A549 (cell line): ENCODE measurements around the gene IGF2R. TPM values are rescaled to one million over a fixed set of nuclear protein-coding genes. Genes with fewer than 3 reads are reported as not detected.
"Not testable (repeated sequence)": the region's sequence is repeated elsewhere in the genome, so short reads cannot be mapped to it uniquely, and the experiment has no call there.

ENCODE experiments used
- ATAC-seq, 2 experiments: fragments of 200-7000 bp in 1 of 2; fragments of >200 bp in 1 of 2; cut with Nextera tagmentation in 1 of 2; cut with Tn5 transposase in 1 of 2; 3 replicates each; pipeline versions ENCODE4 v1.8.0 to v1.9.1; 2018 to 2020; ENCODE audit warnings: mild to moderate bottlenecking in 1 of 2, moderate library complexity in 1 of 2
- CTCF ChIA-PET: fragments of 300-600 bp; sonication (Branson Sonifier 250); formaldehyde crosslinking; extraction: SDS; loops from one replicate; lab custom pipeline; 2021; ENCODE audit warnings: antibody characterized with exemption, inconsistent platforms; lab: Yijun Ruan, JAX
- POLR2A ChIA-PET: fragments of 350-600 bp; formaldehyde crosslinking; extraction: SDS; loops from one replicate; lab custom pipeline; 2021; ENCODE audit warnings: antibody characterized with exemption, inconsistent platforms; lab: Yijun Ruan, JAX
- DNase-seq, 2 experiments: peaks; one replicate each; pipeline versions ENCODE4 v3.0.0 to v3.0.0-alpha.2; 2011 to 2016; ENCODE audit warnings: low read depth in 1 of 2, low spot score in 1 of 2
- FAIRE-seq: peaks from 2 replicates; lab custom pipeline; 2011; peaks lifted over from hg19 to GRCh38; lab: Jason Lieb, UNC
- H3K27ac ChIP-seq, 2 experiments: fragments of >200 bp; sonication (Bioruptor Twin); formaldehyde crosslinking; 3 replicates each; pipeline ENCODE4 v1.5.1; 2016 to 2017
- H3K4me1 ChIP-seq: fragments of >200 bp; sonication (Bioruptor Twin); formaldehyde crosslinking; 3 replicates; pipeline ENCODE4 v1.6.1; 2016
- H3K4me2 ChIP-seq: fragments of >200 bp; sonication (Bioruptor Twin); formaldehyde crosslinking; 3 replicates; pipeline ENCODE4 v1.6.1; 2016
- H3K4me3 ChIP-seq: fragments of >200 bp; sonication (Bioruptor Twin); formaldehyde crosslinking; 3 replicates; pipeline ENCODE4 v1.5.1; 2016
- H3K9me3 ChIP-seq: fragments of >200 bp; sonication (Bioruptor Twin); formaldehyde crosslinking; 3 replicates; pipeline ENCODE4 v1.6.1; 2016
- CBX2 ChIP-seq: fragments of 200-600 bp; sonication (generic); IDR thresholded peaks from 2 replicates; pipeline ENCODE4 v1.6.1; 2016; ENCODE audit warnings: low read depth, mild to moderate bottlenecking, borderline replicate concordance
- EP300 ChIP-seq, 2 experiments: fragments of >200 bp; sonication (Bioruptor Twin); formaldehyde crosslinking; IDR thresholded peaks; 2 replicates in 1 of 2; 3 replicates in 1 of 2; pipeline ENCODE4 v1.6.1; 2016 to 2017
- HDAC2 ChIP-seq: fragments of 200-600 bp; sonication (generic); IDR thresholded peaks from 2 replicates; pipeline ENCODE4 v1.6.1; 2016
- HEYL ChIP-seq: fragments of 250-450 bp; sonication (Bioruptor Pico); IDR thresholded peaks from 2 replicates; pipeline ENCODE4 v1.8.0; 2021; ENCODE audit warnings: mild to moderate bottlenecking, moderate library complexity
- HOXA7 ChIP-seq: fragments of 250-450 bp; sonication (Bioruptor Pico); IDR thresholded peaks from 2 replicates; pipeline ENCODE4 v1.5.0; 2020; ENCODE audit warnings: mild to moderate bottlenecking, moderate library complexity
- JUN ChIP-seq, 2 experiments: fragments of >200 bp; sonication (Bioruptor Twin); formaldehyde crosslinking; IDR thresholded peaks; 2 replicates in 1 of 2; 3 replicates in 1 of 2; pipeline ENCODE4 v1.6.1; 2016 to 2017
- KDM1A ChIP-seq: fragments of 200-600 bp; sonication (generic); IDR thresholded peaks from 2 replicates; pipeline ENCODE4 v1.6.1; 2016; ENCODE audit warnings: low read depth, mild to moderate bottlenecking
- NFE2L2 ChIP-seq: fragments of 150-350 bp; conservative IDR thresholded peaks from 2 replicates; pipeline ENCODE4 v1.6.1; 2014; ENCODE audit warnings: low read length
- RAD21 ChIP-seq, 2 experiments: fragments of >200 bp in 1 of 2; sonication (Bioruptor Twin) in 1 of 2; formaldehyde crosslinking in 1 of 2; IDR thresholded peaks in 1 of 2; conservative IDR thresholded peaks in 1 of 2; 2 replicates in 1 of 2; 3 replicates in 1 of 2; pipeline ENCODE4 v1.6.1; 2012 to 2018; ENCODE audit warnings: inconsistent platforms in 1 of 2
- RCOR1 ChIP-seq: fragments of 150-350 bp; IDR thresholded peaks from 2 replicates; pipeline ENCODE4 v1.6.1; 2014; ENCODE audit warnings: antibody characterized with exemption, low read length, low read depth
- SREBF2 ChIP-seq: fragments of 450-650 bp; IDR thresholded peaks from 2 replicates; pipeline ENCODE4 v1.6.1; 2014; ENCODE audit warnings: mild to moderate bottlenecking, moderate library complexity
- WGBS: methylation state at CpG from one replicate; pipeline ENCODE4 v1.1.6; 2017; ENCODE audit errors: missing lambda C conversion rate; 5-methylcytosine and 5-hydroxymethylcytosine counted together
- polyA plus RNA-seq, 4 experiments: library from polyadenylated mRNA; depleted of rRNA in 3 of 4; stranded (reverse); fragments of >200 nt; fragmentation: RNase III in 1 of 4; extraction: RNeasy Plus Mini Kit Qiagen cat#74134 plus additional on column Dnase treatment in 1 of 4; gene quantifications; 2 replicates in 3 of 4; 3 replicates in 1 of 4; pipeline ENCODE4 v1.2.3, GENCODE V29; 2011 to 2017
- TF ChIP-seq, protein P1 (sequence below): fragments of >200 bp; sonication (Bioruptor Twin); formaldehyde crosslinking; IDR thresholded peaks from 3 replicates; pipeline ENCODE4 v1.5.1; 2016
- TF ChIP-seq, protein P2 (sequence below): fragments of >200 bp; sonication (Bioruptor Twin); formaldehyde crosslinking; IDR thresholded peaks from 3 replicates; pipeline ENCODE4 v1.6.1; 2016

Gene IGF2R
- polyA plus RNA-seq, 2 of the 4 experiments (the other 2 are of a cell fraction): 17.6 to 24.9 TPM

DNA sequence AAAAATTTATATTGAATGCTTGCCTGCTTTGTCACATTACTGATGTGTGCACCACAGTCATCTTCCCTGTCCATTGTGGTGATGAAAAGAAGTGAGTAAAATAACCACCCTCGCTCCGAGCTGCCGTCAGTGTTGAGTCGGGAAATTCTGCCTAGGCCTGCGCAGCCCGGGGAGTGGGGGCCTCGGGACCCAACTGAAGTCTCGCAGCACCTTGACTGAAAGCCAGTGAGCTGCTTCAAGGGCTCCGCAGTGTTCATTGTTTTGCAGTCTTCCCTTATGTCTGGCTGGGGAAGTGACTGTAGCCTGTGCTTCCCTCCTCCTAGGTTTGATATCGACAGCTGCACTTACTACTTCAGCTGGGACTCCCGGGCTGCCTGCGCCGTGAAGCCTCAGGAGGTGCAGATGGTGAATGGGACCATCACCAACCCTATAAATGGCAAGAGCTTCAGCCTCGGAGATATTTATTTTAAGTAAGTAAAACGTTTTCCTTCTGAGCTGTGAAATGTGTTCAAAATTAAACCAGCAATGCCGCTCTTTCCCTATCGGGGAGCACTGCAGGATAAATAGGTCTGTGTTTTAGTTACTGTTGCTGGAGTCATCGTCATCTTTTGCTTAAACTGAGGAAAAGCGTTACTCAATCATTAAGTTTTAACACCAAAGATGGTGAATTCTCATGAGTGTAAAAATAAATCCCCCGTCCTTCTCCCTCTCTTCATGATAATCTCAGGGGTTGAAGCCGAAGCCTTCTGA, 120.1 kb downstream of the IGF2R start:
- CTCF ChIA-PET: interaction anchor here (0.8 to 5.8 kb wide), 39 partner anchors 9 to 578 kb away, joined by 3 to 61 read pairs (median 4); no protein-coding TSS in a partner anchor
- WGBS: 81% methylated on average over 18 of the region's 21 CpGs
- H3K4me2 ChIP-seq: no peak overlapping the region
- ATAC-seq (peak in 1 of 2 experiments; percentile 34; a peak in 2 of 6 replicates), DNase-seq (no peak), FAIRE-seq (no peak)
- H3K27ac ChIP-seq: peak overlapping the region; percentile 4 to 48; a peak in 1 of 6 replicates
- TF ChIP-seq SREBF2 (no peak), CBX2 (no peak), NFE2L2 (no peak), EP300 (IDR thresholded peaks at IDR 0.05) (no peak), HDAC2 (no peak), JUN (IDR thresholded peaks at IDR 0.05) (no peak), HOXA7 (CRISPR knock-in tag) (no peak), RCOR1 (no peak), HEYL (CRISPR knock-in tag) (no peak)
- TF ChIP-seq, protein P1, sequence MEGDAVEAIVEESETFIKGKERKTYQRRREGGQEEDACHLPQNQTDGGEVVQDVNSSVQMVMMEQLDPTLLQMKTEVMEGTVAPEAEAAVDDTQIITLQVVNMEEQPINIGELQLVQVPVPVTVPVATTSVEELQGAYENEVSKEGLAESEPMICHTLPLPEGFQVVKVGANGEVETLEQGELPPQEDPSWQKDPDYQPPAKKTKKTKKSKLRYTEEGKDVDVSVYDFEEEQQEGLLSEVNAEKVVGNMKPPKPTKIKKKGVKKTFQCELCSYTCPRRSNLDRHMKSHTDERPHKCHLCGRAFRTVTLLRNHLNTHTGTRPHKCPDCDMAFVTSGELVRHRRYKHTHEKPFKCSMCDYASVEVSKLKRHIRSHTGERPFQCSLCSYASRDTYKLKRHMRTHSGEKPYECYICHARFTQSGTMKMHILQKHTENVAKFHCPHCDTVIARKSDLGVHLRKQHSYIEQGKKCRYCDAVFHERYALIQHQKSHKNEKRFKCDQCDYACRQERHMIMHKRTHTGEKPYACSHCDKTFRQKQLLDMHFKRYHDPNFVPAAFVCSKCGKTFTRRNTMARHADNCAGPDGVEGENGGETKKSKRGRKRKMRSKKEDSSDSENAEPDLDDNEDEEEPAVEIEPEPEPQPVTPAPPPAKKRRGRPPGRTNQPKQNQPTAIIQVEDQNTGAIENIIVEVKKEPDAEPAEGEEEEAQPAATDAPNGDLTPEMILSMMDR: no peak; the same call in 2 of the 3 replicates
- H3K4me1 ChIP-seq: 0 out of 3 replicates have a peak, but pooled peaks cover 3% of the 10 kb centered on the region
- H3K9me3 ChIP-seq: no peaks in the 10 kb centered on the region
- POLR2A ChIA-PET: interaction anchor here (1.1 kb wide), 1 partner anchor 431 kb away, joined by 3 read pairs; no protein-coding TSS in a partner anchor
- H3K4me3 ChIP-seq: no peak overlapping the region

- ChIA-PET POLR2A (no interaction called here), CTCF (interaction anchor here (1.1 to 5.8 kb wide), 7 partner anchors 15 to 448 kb away, joined by 3 to 61 read pairs (median 4); no protein-coding TSS in a partner anchor)
- Histone ChIP-seq H3K4me3 (no peak overlapping the region), H3K4me1 (0 out of 3 replicates have a peak, but pooled peaks cover 3% of the 10 kb centered on the region), H3K4me2 (no peak overlapping the region), H3K9me3 (no peaks in the 10 kb centered on the region), H3K27ac (no peak overlapping the region)
- DNase-seq (no peak), FAIRE-seq (no peak), ATAC-seq (no peak)
- WGBS: 95% methylated on average over 7 of the region's 7 CpGs
- no peak for TF ChIP-seq RAD21 (conservative IDR thresholded peaks at IDR 0.05 in 1 of 2, IDR thresholded peaks at IDR 0.05 in 1 of 2)
- TF ChIP-seq, protein P2, sequence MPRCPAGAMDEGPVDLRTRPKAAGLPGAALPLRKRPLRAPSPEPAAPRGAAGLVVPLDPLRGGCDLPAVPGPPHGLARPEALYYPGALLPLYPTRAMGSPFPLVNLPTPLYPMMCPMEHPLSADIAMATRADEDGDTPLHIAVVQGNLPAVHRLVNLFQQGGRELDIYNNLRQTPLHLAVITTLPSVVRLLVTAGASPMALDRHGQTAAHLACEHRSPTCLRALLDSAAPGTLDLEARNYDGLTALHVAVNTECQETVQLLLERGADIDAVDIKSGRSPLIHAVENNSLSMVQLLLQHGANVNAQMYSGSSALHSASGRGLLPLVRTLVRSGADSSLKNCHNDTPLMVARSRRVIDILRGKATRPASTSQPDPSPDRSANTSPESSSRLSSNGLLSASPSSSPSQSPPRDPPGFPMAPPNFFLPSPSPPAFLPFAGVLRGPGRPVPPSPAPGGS: no peak
- TF ChIP-seq KDM1A: no peak
These were observed 120.6 kb downstream of the IGF2R start for GRCh38 chr6:160089534-160089897.

GRCh38 chr6:160090442-160091239, 121.8 kb downstream of the IGF2R start:
- ATAC-seq, H3K27ac ChIP-seq, DNase-seq, H3K4me1 ChIP-seq, H3K4me2 ChIP-seq, FAIRE-seq, H3K9me3 ChIP-seq, POLR2A ChIA-PET, H3K4me3 ChIP-seq: not testable (repeated sequence)
- CTCF ChIA-PET: interaction anchor here (0.6 kb wide), 1 partner anchor 373 kb away, joined by 3 read pairs; no protein-coding TSS in a partner anchor
- 88% methylated on average over 19 of the region's 32 CpGs for WGBS

DNA sequence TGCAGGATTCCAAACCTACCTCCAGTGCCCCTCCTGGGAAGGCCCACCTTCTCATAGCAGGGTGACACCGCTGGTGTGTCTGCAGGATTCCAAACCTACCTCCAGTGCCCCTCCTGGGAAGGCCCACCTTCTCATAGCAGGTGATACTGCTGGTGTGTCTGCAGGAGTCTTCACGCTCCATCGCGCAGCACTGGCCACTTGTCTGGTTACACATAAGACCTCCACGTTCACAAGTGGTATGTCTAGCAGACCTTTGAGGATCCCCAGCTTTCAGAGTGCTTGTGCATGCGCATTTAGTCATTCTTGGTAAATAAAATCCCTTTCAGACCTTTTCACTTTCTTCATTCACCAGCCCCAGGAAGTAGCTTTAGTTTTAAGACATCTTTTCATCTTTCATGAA, 123.3 kb downstream of the IGF2R start:
- H3K27ac ChIP-seq, ATAC-seq, H3K4me1 ChIP-seq, H3K4me3 ChIP-seq, H3K4me2 ChIP-seq, DNase-seq, FAIRE-seq, POLR2A ChIA-PET, H3K9me3 ChIP-seq: not testable (repeated sequence)
- CTCF ChIA-PET: interaction anchor here (1.1 kb wide), 1 partner anchor 428 kb away, joined by 3 read pairs; no protein-coding TSS in a partner anchor
- 88% methylated on average over 5 of the region's 6 CpGs for WGBS
